ENCODE measurements around the gene TOP3B. TPM values are rescaled to one million over a fixed set of nuclear protein-coding genes. Genes with fewer than 3 reads are reported as not detected.

Gene TOP3B
- total RNA-seq, 1 experiment from 2014 or later = 42.4 TPM

- peaks cover 7% of the 10 kb centered on the region; the same call in 1 of the 2 replicates for H3K36me3 ChIP-seq (ENCODE audit: low read depth, low read length)
- H3K9me2 ChIP-seq (replicated peaks; ENCODE audit: low read length) = no peaks in the 10 kb centered on the region
- no peak overlapping the region for H3K9ac ChIP-seq (ENCODE audit: low read length)
- ChIA-PET CTCF (no interaction called here), POLR2A (ENCODE audit: unreplicated experiment) (no interaction called here)
- H3F3A ChIP-seq (ENCODE audit: low read length, unreplicated experiment) = no peaks in the 10 kb centered on the region
- intact Hi-C loops (cut with micrococcal nuclease) = no loop called here
- TF ChIP-seq EZH2 (IDR thresholded peaks at IDR 0.05; ENCODE audit: low read length, unreplicated experiment) (no peak), EZH2phosphoT487 (IDR thresholded peaks at IDR 0.05; ENCODE audit: borderline replicate concordance, low read length) (no peak)
- TF ChIP-seq, protein P1, sequence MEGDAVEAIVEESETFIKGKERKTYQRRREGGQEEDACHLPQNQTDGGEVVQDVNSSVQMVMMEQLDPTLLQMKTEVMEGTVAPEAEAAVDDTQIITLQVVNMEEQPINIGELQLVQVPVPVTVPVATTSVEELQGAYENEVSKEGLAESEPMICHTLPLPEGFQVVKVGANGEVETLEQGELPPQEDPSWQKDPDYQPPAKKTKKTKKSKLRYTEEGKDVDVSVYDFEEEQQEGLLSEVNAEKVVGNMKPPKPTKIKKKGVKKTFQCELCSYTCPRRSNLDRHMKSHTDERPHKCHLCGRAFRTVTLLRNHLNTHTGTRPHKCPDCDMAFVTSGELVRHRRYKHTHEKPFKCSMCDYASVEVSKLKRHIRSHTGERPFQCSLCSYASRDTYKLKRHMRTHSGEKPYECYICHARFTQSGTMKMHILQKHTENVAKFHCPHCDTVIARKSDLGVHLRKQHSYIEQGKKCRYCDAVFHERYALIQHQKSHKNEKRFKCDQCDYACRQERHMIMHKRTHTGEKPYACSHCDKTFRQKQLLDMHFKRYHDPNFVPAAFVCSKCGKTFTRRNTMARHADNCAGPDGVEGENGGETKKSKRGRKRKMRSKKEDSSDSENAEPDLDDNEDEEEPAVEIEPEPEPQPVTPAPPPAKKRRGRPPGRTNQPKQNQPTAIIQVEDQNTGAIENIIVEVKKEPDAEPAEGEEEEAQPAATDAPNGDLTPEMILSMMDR (conservative IDR thresholded peaks at IDR 0.05; ENCODE audit: low read depth, low read length) = no peak
- ATAC-seq (no peak), DNase-seq (no peak)
- H3K4me3 ChIP-seq (ENCODE audit: low read length) = no peak overlapping the region
- H3K27ac ChIP-seq (ENCODE audit: low read length) = no peak overlapping the region
- H4K20me1 ChIP-seq (ENCODE audit: low read length) = no peaks in the 10 kb centered on the region
- no peaks in the 10 kb centered on the region for H3K4me1 ChIP-seq (ENCODE audit: insufficient read depth, low read length)
- no peaks in the 10 kb centered on the region for H3K27me3 ChIP-seq (ENCODE audit: low read length)
- no peak overlapping the region for H3K4me2 ChIP-seq (ENCODE audit: low read length)
- H3K9me3 ChIP-seq (ENCODE audit: low read length) = no peaks in the 10 kb centered on the region
- no peak overlapping the region for H2AFZ ChIP-seq (ENCODE audit: low read length)
- no TSS peak for BruUV-seq (replicated peaks)
- no peaks in the 10 kb centered on the region for H3K79me2 ChIP-seq (ENCODE audit: low read length)
Observed at GRCh38 chr22:21927174-21927823, 55.3 kb downstream of the TOP3B start.

DNA sequence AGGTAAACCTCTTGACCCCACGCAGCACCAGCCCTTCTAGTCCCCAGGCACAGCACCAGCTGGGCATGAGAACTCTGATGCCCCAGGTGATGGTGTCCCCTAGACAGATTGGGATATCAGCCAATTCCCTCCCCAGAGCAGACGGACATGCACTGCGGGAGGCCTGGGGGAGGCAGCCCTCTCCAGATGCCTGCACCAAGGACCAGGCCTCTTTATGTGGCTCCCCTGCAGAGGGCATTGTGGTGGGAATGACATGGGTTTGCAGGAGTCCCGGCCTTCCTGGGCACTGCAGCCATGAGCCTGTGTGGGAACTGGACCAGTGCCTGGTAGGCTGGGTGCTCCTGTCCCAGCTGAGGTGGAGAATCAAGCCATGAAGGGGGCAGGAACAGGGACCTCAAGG, 55.9 kb downstream of the TOP3B start:
- ATAC-seq = no peak
- H2AFZ ChIP-seq (ENCODE audit: low read length) = no peak overlapping the region

DNA sequence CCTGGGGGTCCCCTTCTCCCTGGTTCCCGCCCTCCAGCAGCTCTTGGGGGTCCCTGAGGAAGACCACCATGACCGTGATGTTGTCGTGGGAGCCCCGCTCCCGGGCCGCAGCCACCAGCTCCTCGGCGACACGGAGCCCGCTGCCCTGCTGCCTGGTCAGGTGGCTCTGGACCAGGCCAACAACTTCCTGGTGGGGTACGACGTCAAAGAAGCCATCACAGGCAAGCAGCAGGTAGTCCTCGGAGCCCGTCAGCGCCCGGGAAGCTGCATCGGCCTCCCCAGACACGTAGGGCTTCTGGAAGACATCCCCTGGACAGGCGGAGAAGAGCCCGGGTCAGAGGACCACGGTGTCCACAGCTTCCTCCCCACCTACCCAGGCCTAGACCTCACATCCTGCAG, 59.4 kb downstream of the TOP3B start:
- Histone ChIP-seq H3K36me3 (ENCODE audit: low read depth, low read length) (no peaks in the 10 kb centered on the region), H4K20me1 (ENCODE audit: low read length) (no peaks in the 10 kb centered on the region), H3K4me3 (ENCODE audit: low read length) (no peak overlapping the region), H3K9me2 (replicated peaks; ENCODE audit: low read length) (no peaks in the 10 kb centered on the region), H3K4me1 (ENCODE audit: insufficient read depth, low read length) (no peaks in the 10 kb centered on the region), H3K9ac (ENCODE audit: low read length) (no peak overlapping the region), H2AFZ (ENCODE audit: low read length) (no peak overlapping the region), H3K79me2 (ENCODE audit: low read length) (no peaks in the 10 kb centered on the region), H3K27ac (ENCODE audit: low read length) (no peak overlapping the region), H3F3A (ENCODE audit: low read length, unreplicated experiment) (no peaks in the 10 kb centered on the region), H3K4me2 (ENCODE audit: low read length) (no peak overlapping the region), H3K9me3 (ENCODE audit: low read length) (no peaks in the 10 kb centered on the region), H3K27me3 (ENCODE audit: low read length) (no peaks in the 10 kb centered on the region)
- BruUV-seq (replicated peaks) = no TSS peak
- ChIA-PET POLR2A (ENCODE audit: unreplicated experiment) (no interaction called here), CTCF (no interaction called here)
- intact Hi-C loops (cut with micrococcal nuclease) = no loop called here
- DNase-seq = no peak
- ATAC-seq = no peak
- TF ChIP-seq, protein P1 (conservative IDR thresholded peaks at IDR 0.05; ENCODE audit: low read depth, low read length) = no peak
- no peak for TF ChIP-seq EZH2 (IDR thresholded peaks at IDR 0.05; ENCODE audit: low read length, unreplicated experiment)
- no peak for TF ChIP-seq EZH2phosphoT487 (IDR thresholded peaks at IDR 0.05; ENCODE audit: borderline replicate concordance, low read length)

More for the DNA sequence above, 55.9 kb downstream of the TOP3B start:
- Histone ChIP-seq H3K4me1 (ENCODE audit: insufficient read depth, low read length) (no peaks in the 10 kb centered on the region), H3K9me2 (replicated peaks; ENCODE audit: low read length) (no peaks in the 10 kb centered on the region), H3K27ac (ENCODE audit: low read length) (no peak overlapping the region), H3K9me3 (ENCODE audit: low read length) (no peaks in the 10 kb centered on the region), H3K9ac (ENCODE audit: low read length) (no peak overlapping the region), H3K36me3 (ENCODE audit: low read depth, low read length) (peaks cover 7% of the 10 kb centered on the region; the same call in 1 of the 2 replicates), H3K79me2 (ENCODE audit: low read length) (no peaks in the 10 kb centered on the region), H3K4me3 (ENCODE audit: low read length) (no peak overlapping the region), H3K4me2 (ENCODE audit: low read length) (no peak overlapping the region), H3K27me3 (ENCODE audit: low read length) (no peaks in the 10 kb centered on the region), H4K20me1 (ENCODE audit: low read length) (no peaks in the 10 kb centered on the region), H3F3A (ENCODE audit: low read length, unreplicated experiment) (no peaks in the 10 kb centered on the region)
- no peak for TF ChIP-seq EZH2phosphoT487 (IDR thresholded peaks at IDR 0.05; ENCODE audit: borderline replicate concordance, low read length)
- no peak for TF ChIP-seq EZH2 (IDR thresholded peaks at IDR 0.05; ENCODE audit: low read length, unreplicated experiment)
- TF ChIP-seq, protein P1 (conservative IDR thresholded peaks at IDR 0.05; ENCODE audit: low read depth, low read length) = no peak
- BruUV-seq (replicated peaks) = no TSS peak
- CTCF ChIA-PET = no interaction called here
- intact Hi-C loops (cut with micrococcal nuclease) = no loop called here
- DNase-seq = no peak
- POLR2A ChIA-PET (ENCODE audit: unreplicated experiment) = no interaction called here

All from PC-3 (cell line).